ENCODE measurements around the gene VIPR2.

VIPR2 gene

GRCh38 chr7:159099711-159100231 is 44.9 kb downstream of the VIPR2 start:
- TF ChIP-seq FOXP2 (optimal IDR thresholded peaks at IDR 0.05; ENCODE audit: borderline replicate concordance, extremely low read depth, extremely low read length, insufficient read depth) (no peak), TAF1 (IDR thresholded peaks at IDR 0.05; ENCODE audit: borderline replicate concordance, insufficient read depth, low read length) (no peak), POLR2AphosphoS5 (IDR thresholded peaks at IDR 0.05; ENCODE audit: low read depth, low read length) (no peak)

DNA sequence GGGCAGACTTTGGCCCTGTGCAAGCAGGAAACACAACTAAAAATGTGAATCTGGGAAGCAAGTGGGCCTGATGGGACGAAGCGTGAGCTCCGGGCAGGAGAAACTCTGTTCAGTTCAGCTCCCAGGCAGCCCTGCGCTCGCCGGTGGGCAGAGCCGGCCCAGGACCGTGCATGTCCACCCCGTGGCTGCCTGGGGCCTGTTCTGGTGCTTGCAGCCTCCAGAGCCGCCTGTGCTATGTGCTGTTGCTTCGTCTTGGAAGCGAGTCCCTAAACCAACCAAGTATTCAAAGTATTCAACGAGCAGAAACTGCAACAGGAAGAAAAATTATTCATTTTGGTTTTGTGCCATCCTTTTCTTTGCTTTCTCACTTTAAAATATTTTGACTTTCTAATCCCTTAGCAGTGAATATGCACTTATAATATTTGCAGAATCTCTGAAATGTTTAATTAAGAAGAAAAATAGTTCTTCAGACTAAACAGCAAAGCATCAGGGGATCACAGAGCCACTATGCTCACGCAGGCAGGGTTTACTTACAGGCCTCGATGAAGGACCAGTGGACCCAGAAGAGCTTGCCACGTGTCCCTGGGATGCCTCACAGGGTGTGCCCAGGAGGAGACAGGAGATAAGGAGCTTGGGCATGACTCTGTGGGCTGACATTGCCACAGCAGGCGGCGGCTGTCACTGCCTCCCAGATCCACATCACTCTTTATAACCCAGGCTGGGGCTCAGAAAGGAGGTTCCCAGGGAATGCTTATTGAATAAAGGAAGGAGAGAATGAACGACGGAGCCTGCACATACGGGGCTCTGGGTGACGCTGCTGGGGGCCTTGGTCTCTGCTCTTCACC is 45.6 kb downstream of the VIPR2 start:
- TF ChIP-seq SIN3A (IDR thresholded peaks at IDR 0.05; ENCODE audit: borderline replicate concordance, insufficient read depth, low read length) (no peak), FOXP2 (optimal IDR thresholded peaks at IDR 0.05; ENCODE audit: borderline replicate concordance, extremely low read depth, extremely low read length, insufficient read depth) (no peak), POLR2AphosphoS5 (IDR thresholded peaks at IDR 0.05; ENCODE audit: low read depth, low read length) (no peak), TAF1 (IDR thresholded peaks at IDR 0.05; ENCODE audit: borderline replicate concordance, insufficient read depth, low read length) (no peak)
- TF ChIP-seq, protein P1, sequence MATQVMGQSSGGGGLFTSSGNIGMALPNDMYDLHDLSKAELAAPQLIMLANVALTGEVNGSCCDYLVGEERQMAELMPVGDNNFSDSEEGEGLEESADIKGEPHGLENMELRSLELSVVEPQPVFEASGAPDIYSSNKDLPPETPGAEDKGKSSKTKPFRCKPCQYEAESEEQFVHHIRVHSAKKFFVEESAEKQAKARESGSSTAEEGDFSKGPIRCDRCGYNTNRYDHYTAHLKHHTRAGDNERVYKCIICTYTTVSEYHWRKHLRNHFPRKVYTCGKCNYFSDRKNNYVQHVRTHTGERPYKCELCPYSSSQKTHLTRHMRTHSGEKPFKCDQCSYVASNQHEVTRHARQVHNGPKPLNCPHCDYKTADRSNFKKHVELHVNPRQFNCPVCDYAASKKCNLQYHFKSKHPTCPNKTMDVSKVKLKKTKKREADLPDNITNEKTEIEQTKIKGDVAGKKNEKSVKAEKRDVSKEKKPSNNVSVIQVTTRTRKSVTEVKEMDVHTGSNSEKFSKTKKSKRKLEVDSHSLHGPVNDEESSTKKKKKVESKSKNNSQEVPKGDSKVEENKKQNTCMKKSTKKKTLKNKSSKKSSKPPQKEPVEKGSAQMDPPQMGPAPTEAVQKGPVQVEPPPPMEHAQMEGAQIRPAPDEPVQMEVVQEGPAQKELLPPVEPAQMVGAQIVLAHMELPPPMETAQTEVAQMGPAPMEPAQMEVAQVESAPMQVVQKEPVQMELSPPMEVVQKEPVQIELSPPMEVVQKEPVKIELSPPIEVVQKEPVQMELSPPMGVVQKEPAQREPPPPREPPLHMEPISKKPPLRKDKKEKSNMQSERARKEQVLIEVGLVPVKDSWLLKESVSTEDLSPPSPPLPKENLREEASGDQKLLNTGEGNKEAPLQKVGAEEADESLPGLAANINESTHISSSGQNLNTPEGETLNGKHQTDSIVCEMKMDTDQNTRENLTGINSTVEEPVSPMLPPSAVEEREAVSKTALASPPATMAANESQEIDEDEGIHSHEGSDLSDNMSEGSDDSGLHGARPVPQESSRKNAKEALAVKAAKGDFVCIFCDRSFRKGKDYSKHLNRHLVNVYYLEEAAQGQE (IDR thresholded peaks at IDR 0.05; ENCODE audit: insufficient read depth in 1 of 2, low read depth in 2 of 2, low read length in 2 of 2), result no peak

GRCh38 chr7:159098424-159098786 is 46.3 kb downstream of the VIPR2 start:
- no peak for TF ChIP-seq FOXP2 (optimal IDR thresholded peaks at IDR 0.05; ENCODE audit: borderline replicate concordance, extremely low read depth, extremely low read length, insufficient read depth)
- no peak for TF ChIP-seq POLR2AphosphoS5 (IDR thresholded peaks at IDR 0.05; ENCODE audit: low read depth, low read length)
- TF ChIP-seq, protein P1 (IDR thresholded peaks at IDR 0.05; ENCODE audit: insufficient read depth in 1 of 2, low read depth in 2 of 2, low read length in 2 of 2), result no peak
- TF ChIP-seq SIN3A (IDR thresholded peaks at IDR 0.05; ENCODE audit: borderline replicate concordance, insufficient read depth, low read length), result no peak
- TF ChIP-seq TAF1 (IDR thresholded peaks at IDR 0.05; ENCODE audit: borderline replicate concordance, insufficient read depth, low read length), result no peak

DNA sequence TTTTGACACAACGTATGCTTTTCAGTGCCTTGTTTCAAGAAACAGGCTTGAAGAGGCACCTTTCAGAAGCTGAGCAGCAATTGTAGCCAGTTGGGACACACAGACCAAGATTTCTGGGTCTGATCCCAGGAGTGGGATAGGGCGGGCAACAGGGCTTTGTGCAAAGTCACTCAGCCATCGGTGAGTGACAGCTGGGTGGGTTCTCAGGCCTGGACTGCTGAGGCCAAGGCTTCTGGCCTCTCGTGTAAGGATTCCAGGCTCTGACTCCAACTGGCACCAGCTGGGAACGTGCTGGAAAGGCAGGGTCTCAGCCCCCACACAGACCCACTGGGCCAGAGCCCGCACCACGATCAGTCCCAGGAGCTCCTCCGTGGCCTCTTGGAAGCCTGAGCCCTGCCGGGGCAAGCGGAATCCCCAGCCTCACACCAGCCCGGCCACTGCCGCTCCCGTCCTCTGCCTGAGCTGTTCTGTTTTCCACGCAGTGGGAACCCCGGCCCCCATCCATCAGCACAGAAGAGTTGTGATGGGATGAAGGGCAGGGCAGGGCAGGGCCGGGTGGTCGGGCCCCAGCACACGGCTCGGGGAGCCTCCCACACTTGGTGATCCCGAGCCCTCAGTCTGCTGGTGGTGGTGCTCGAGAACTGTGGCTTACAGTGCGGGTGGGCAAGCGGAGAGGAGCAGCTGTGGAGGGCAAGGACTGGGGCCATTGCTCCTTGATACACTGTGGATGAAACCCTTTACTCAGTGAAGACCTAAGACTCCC is 46.8 kb downstream of the VIPR2 start:
- TF ChIP-seq, protein P1 (IDR thresholded peaks at IDR 0.05; ENCODE audit: insufficient read depth in 1 of 2, low read depth in 2 of 2, low read length in 2 of 2), result no peak
- TF ChIP-seq FOXP2 (optimal IDR thresholded peaks at IDR 0.05; ENCODE audit: borderline replicate concordance, extremely low read depth, extremely low read length, insufficient read depth) (no peak), POLR2AphosphoS5 (IDR thresholded peaks at IDR 0.05; ENCODE audit: low read depth, low read length) (no peak), SIN3A (IDR thresholded peaks at IDR 0.05; ENCODE audit: borderline replicate concordance, insufficient read depth, low read length) (no peak), TAF1 (IDR thresholded peaks at IDR 0.05; ENCODE audit: borderline replicate concordance, insufficient read depth, low read length) (no peak)

DNA sequence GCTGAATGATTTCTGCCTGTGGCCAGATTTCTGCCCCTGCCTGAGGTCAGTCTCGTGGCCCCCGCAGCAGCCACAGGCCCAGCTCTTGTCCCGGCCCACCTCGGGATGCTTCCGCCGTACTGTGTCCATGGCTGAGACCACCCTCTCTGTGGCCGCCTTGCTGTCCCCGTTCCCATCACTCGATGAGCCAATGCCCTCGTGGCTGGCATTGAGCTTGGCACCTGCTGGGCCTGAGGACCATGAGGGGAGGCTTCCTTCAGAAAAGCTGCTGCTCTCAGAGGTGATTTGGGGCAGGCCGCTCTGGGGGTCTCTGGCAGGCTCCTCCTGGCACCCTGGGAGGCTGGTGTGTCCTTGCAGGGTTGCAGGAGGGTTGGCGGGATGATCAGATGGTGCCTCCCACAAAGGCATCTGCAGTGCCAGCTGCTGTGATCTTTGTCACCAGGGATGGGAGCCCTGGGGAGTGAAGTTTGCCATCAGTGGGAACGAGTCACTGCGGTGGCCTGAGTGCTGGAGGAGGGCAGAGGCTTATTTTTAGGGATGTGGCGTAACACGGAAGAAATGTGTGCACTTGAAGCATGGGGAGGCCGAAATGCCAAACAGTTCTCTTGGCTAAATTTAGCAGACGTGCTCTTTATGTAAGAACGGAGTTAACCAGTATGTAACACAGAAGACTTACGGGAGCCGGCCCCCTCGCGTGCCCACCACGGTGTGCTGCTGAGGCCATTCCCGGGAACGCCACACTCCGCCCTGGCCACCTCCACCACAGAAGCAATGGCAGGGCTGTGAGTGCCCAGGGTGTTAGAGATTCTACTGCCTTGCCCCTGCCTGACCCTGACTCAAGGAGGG is 47.7 kb downstream of the VIPR2 start:
- no peak for TF ChIP-seq TAF1 (IDR thresholded peaks at IDR 0.05; ENCODE audit: borderline replicate concordance, insufficient read depth, low read length)
- TF ChIP-seq, protein P1 (IDR thresholded peaks at IDR 0.05; ENCODE audit: insufficient read depth in 1 of 2, low read depth in 2 of 2, low read length in 2 of 2), result no peak
